AG10803 (cell line): ENCODE data around the gene CSNK2B.
A peak's percentile ranks its signal among the peaks of the same experiment; 100 is the strongest.

Experiments used
- DNase-seq: peaks from one replicate; pipeline ENCODE4 v3.0.0; 2010; ENCODE audit warnings: low read depth
- H3K4me3 ChIP-seq: 2 replicates; pipeline ENCODE4 v1.5.1; 2011; ENCODE audit warnings: mild to moderate bottlenecking, low read length, control low read depth
- CTCF ChIP-seq: conservative IDR thresholded peaks from 2 replicates; pipeline ENCODE4 v1.5.1; 2011; ENCODE audit warnings: mild to moderate bottlenecking, low read length, control low read depth, inconsistent platforms

Gene CSNK2B

DNA sequence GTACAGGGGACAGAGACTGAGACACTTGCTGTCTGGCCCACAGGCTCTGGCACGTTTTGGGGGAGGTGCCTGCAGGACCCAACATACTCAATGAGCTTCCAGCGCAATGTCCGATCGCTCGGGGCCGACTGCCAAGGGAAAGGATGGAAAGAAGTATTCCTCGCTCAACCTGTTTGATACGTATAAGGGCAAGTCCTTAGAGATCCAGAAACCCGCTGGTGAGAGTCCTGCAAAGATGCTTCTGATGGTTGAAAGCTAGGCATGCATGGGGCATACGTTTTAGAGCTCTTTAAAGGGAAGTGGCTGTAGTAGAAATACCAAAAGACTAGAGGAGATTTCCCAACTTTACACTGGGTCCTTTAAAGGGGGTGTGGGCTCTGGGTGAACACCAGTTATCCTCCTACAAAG, 43.2 kb upstream of the CSNK2B start:
- H3K4me3 ChIP-seq = peak overlapping the region; percentile 92
- DNase-seq = no peak
- TF ChIP-seq CTCF = no peak

DNA sequence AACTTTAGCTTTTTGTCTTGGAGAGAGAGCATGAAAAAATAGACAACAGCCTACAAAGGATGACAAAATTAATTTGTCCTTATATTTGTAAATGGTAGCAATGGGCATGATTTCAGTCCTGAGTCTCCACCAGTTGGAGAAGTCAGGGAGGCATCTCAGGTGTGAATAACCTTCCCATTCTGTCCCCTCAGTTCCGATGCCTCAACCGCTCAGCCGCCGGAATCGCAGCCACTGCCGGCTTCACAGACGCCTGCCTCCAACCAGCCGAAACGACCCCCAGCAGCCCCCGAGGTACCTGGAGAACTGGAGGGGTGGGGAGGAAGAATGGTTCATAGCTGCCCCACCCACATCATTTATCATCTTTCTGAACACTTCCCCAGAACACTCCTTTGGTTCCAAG, 41.8 kb upstream of the CSNK2B start:
- H3K4me3 ChIP-seq = no peak overlapping the region
- TF ChIP-seq CTCF = no peak
- DNase-seq = no peak

- no peak for DNase-seq
- no peak for TF ChIP-seq CTCF
These were observed 38.9 kb upstream of the CSNK2B start for GRCh38 chr6:31626952-31627351.

DNA sequence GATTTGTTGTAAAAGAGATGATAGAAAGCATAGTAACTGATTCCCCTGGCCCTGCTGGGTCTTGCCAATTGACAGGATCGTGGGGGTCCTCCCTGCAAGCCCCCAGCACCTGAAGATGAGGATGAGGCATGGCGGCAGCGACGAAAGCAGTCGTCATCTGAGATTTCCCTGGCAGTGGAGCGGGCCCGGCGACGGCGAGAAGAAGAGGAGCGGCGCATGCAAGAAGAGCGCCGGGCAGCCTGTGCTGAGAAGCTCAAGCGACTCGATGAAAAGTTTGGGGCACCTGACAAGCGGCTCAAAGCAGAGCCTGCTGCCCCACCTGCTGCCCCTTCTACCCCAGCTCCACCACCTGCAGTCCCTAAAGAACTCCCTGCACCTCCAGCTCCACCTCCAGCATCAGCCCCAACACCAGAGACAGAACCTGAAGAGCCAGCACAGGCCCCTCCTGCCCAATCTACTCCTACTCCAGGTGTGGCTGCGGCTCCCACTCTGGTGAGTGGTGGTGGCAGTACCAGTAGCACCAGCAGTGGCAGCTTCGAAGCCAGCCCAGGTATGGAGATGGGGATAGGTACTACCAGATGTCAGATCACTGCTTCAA, 38.1 kb upstream of the CSNK2B start:
- no peak overlapping the region for H3K4me3 ChIP-seq
- no peak for TF ChIP-seq CTCF
- no peak for DNase-seq

More at GRCh38 chr6:31626952-31627351, 38.9 kb upstream of the CSNK2B start:
- H3K4me3 ChIP-seq = no peak overlapping the region

DNA sequence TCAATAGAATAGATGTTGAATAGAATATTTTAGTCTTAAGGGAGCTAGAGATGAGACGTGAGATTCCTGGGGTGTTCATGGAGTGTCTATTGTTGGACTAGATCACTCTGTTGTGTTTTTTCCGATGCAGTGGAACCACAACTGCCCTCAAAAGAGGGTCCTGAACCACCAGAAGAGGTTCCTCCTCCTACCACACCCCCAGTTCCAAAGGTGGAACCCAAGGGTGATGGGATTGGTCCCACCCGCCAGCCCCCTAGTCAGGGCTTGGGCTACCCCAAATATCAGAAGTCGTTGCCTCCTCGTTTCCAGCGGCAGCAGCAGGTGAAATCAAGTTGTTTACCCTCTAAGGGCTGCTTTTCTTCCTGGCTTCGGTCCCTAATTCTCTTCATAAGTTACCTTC, 36.9 kb upstream of the CSNK2B start:
- TF ChIP-seq CTCF = no peak
- no peak overlapping the region for H3K4me3 ChIP-seq
- DNase-seq = no peak

- H3K4me3 ChIP-seq = no peak overlapping the region
- DNase-seq = no peak
- no peak for TF ChIP-seq CTCF
These were observed 35.5 kb upstream of the CSNK2B start for GRCh38 chr6:31630177-31630934.

- no peak overlapping the region for H3K4me3 ChIP-seq
- DNase-seq = no peak
- no peak for TF ChIP-seq CTCF
These were observed 34.7 kb upstream of the CSNK2B start for GRCh38 chr6:31631209-31631608.
